ENCODE measurements around the gene TEX38.
"Not testable (repeated sequence)": the region's sequence is repeated elsewhere in the genome, so short reads cannot be mapped to it uniquely, and the experiment has no call there.

TEX38 gene

DNA sequence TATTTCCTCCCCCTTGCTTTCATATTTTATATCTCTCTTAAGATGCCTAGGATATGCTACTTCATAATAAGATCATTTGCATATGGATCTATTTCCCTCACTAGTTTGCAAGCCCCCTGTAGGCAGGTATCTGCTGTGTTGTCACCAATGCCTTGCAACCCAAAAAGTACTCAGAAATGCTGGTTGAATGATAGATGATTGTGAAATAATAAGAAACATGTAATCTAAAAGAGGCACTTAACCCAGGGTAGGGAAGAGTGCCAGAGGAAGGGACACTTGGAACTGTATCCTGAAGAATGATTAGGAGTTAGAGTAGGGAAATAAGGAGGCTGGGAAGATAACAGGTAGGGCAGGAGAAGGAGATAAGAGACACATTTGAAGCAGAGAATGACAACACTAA is 15.8 kb upstream of the TEX38 start:
- no peak for DNase-seq (ENCODE audit: low read depth in 2 of 2)

DNA sequence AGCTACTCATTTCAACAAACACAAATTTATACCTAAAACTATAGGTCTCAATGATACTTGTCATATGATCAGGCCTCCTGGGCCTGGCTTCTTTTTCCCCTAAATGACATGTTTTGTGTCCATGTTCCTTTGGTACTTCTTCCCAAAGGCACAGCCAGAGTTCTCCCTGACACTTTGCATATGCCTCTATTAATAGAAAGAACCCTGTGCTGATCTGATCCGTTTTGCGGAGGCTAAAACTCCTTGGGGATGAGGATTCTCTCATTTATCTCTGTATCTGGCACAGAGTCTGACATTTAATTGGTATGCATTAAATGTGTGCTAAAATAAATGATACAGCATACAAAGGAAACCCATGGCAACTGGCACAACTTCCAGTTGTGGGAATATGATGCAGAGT is 15.0 kb upstream of the TEX38 start:
- no peak for DNase-seq (ENCODE audit: low read depth in 2 of 2)

DNA sequence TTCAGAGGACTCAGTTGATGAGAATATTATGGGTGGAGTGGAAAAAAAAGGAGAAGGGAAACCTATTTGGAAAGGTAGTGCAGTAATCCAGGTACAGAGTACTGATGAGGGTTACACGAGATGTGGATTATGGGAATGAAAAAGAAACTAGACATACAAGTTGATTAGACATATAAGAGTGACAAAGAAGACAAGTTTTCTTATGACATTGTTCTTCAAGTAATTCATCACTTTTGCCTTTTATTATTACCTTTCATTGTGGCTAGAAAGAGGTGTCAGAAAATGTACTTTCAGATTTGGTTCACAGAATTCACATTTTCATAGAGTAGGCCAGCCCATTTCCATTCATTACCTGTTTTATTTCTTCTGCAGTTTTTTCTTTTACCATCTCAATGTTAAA is 13.9 kb upstream of the TEX38 start:
- DNase-seq (ENCODE audit: low read depth in 2 of 2), result no peak

DNA sequence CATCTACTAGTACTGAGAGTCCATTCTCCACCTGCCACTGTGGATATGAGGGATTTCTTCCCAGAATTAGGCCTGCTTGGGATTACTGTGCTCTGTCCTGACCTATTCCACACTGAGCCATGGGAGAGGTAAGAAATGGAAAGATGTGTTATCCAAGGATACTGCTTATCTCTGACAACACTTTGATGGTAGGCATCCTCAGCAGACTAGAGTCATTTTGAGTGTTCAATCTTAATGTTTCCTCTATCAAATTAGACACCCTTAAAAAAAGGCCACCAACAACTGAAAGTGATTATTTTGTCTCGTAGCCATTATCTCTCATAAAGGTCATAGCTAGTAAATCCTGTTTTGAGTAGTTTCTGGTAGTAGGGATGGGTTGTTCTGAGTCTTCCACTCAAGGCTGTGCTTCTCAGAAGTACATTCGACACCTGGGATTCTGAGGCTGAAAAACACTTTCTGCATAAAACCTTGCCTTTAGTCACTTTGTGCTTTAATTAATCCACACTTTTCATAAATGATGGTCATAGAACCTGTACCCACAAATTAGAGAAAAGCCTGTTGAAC is 12.3 kb upstream of the TEX38 start:
- DNase-seq (ENCODE audit: low read depth in 2 of 2), result no peak

DNA sequence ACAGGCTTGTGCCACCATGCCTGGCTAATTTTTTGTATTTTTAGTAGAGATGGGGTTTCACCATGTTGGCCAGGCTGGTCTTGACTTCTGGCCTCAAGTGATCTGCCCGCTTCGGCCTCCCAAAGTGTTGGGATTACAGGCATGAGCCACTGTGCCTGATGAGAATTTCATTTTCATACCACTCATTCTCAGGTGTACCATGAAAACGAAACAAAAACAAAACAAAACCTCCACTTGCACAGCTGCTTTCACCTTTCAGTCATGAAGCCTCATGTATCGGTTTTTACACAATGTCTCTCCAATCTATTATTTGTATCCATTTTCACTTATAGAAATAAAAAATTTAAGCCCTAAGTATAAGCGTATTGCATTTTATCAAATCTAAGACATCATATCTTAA is 11.5 kb upstream of the TEX38 start:
- not testable (repeated sequence) for DNase-seq (ENCODE audit: low read depth in 2 of 2)

DNA sequence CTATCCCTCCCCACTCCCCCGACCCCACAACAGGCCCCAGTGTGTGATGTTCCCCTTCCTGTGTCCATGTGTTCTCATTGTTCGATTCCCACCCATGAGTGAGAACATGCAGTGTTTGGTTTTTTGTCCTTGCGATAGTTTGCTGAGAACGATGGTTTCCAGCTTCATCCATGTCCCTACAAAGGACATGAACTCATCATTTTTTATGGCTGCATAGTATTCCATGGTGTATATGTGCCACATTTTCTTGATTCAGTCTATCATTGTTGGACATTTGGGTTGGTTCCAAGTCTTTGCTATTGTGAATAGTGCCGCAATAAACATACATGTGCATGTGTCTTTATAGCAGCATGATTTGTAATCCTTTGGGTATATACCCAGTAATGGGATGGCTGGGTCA is 8.7 kb upstream of the TEX38 start:
- DNase-seq (ENCODE audit: low read depth in 2 of 2), result not testable (repeated sequence)

DNA sequence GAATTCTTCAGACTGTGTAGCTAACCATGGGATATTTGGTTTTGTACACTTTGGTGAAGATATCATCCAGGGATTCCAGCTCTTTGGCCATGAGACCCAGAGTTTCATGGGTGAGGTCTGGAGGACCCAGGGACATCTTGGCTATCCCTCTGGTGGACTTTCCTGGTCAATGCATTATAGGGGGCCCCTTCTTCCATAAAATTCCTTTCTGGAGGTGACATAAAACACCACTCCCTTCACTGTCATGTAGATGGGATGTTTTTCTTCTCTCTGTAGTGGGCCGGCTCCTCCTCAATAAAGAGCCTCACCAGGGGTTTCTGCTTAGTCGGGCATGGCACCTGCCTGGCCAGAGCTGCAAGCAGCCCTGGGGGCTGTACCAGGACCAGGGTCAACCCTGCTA is 5.7 kb upstream of the TEX38 start:
- DNase-seq (ENCODE audit: low read depth in 2 of 2), result no peak

DNA sequence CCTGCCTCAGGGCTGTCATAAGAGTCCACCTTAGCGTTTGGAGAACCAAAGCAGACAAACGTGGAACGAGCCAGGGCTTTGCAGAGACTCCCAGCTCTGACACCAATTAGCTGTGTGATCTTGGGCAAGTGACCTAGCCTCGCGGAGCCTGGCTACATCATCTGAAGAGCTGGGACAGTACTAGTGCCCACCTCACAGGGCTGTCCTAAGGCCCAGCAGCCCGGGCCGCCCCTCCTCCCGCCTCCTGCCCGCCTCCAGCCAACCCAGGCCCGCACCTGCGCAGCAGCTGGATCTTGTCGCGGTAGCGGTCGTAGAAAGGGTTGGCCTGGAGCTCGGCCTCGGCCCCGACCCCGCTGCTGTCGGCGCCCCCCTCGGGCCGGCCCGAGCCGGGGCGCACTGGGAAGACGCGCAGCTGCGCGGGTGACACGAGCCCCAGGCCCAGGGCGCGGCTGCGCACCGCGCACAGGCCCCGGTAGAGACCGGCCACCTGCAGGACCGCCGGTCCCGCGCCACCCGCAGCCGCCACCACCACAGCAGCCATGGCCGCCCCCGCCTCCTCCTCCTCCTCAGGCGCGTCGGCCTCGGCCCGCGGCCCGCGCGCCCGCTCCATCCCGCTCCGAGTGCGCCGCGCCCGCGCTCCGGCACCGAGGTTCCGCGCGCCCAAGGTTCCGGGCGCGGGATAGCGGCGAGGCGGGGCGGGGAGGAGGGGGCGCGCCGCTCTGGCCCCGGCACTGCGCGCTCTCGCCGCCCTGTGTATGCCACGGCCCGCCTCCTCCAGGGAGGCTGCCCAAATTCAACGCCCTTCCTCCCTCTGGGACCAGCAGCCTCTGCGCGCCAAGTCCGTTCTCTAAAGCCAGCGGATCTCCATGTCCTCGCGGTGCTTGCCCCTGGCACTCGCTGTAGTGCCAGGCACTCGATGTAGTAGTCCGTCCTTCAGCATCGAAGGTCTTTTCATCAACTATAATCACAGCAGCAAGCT is 3.6 kb upstream of the TEX38 start, which contains the start of gene ATPAF1:
Gene ATPAF1, minus strand, starts transcription at position 583 of the 979 bp plus-strand sequence. Its CDS starts 42 bp downstream, at position 541.
- DNase-seq (ENCODE audit: low read depth in 2 of 2), result peak; percentile 13 to 25

DNA sequence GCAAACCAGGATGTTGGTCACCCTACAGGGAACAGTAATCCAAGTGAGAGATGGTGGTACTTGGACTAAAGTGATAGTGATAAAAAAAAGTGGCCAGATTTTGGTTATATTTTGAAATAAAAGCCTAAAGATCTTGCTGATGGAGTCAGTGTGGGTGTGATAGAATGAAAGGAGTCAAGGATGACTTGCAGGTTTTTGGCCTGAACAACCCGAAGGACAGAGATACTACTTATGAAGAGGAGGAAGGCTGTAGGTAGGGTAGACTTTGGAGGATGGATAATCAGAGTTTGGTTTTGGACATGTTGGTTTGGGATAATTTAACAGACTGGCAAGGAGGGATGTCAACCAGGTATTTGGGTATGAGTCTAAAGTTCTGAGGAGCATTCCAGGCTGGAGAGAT is 1.5 kb upstream of the TEX38 start:
- DNase-seq (ENCODE audit: low read depth in 2 of 2), result no peak

DNA sequence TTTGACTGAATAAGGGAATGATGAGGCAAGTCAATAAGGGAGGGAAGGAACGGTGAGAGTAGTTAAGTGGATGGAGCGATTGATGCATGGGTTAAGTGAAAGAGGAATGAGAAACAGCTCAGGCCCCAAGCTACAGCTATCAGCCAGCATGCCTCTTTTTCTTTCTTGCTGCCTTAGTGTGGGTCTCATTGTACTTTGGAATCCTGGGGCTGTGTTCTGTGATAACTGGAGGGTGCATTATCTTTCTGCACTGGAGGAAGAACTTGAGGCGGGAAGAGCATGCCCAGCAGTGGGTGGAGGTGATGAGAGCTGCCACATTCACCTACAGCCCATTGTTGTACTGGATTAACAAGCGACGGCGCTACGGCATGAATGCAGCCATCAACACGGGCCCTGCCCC is 1.0 kb downstream of the TEX38 start:
- DNase-seq (ENCODE audit: low read depth in 2 of 2), result no peak

DNA sequence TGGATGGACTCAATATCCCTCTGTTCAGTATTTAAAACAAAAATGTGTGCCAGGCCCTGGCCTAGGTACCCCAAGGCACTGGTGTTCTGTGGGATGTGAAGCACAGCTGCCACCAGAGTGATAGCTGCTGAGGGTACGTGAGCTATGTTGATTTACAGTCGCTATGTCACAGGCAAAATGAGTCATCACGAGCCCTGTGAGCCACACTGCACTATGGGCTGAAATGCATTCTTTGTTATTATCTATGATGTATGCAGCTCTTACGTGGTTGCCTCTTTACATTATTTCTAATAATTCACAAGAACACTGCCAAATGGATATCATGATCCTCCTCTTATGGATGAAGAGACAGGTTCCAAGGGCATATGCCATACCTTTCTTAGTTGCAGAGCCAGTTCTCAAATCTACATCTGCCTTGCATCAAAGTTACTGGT is 2.1 kb downstream of the TEX38 start:
- DNase-seq (ENCODE audit: low read depth in 2 of 2), result no peak

DNA sequence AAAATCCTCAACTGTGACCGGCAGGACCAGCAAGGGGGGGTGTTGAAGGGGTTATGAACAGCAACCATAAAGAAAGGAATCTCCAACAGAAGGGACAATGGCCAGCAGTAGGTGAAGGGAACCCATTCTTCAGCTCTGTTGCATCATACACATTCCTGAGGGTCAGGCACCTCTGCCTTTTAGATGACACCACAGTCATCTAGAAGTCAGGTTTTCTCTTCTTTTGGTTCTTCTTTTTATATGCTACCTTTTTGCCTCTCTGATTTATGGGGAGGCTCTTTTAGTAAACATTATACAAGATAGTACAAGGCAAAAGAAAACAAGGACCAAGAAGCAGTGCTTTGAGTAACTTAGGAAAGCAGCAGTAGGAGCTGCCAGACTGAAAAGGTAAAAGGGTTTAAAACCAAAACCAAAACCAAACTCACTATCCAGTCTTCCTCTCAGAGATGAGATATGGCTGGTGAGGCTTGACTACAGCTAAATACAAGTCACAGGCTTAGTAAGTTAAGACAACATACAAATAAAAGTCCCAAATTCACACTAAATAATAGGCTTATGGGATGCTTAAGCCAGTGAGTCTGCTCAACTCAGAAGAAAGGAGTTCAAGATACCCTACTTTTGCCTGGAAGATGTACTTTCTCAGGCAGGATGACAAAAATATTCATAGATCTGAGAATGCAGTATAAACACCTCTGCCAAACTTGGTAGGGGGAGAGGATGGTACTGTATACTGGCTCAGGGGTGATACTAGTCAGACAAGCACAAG is 4.1 kb downstream of the TEX38 start:
- no peak for DNase-seq (ENCODE audit: low read depth in 2 of 2)

DNA sequence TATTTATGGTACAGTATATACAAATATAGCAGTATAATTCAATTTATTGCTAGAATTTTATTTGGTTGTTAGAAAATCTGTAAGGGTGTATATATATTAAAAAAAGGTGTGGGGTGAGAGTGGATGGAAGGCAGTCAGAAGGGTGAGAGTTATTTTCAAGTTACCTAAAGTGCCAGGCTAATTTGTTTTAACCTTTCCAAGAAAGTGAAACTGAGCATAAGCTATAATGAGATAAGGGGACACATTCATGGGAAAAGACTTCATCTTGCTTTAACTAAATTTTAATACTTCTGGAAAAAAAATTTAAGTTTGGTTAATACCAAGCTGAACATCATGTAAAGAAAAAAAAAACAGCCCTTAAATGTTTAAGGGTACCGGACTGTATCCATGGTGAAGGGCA is 4.9 kb downstream of the TEX38 start:
- no peak for DNase-seq (ENCODE audit: low read depth in 2 of 2)

DNA sequence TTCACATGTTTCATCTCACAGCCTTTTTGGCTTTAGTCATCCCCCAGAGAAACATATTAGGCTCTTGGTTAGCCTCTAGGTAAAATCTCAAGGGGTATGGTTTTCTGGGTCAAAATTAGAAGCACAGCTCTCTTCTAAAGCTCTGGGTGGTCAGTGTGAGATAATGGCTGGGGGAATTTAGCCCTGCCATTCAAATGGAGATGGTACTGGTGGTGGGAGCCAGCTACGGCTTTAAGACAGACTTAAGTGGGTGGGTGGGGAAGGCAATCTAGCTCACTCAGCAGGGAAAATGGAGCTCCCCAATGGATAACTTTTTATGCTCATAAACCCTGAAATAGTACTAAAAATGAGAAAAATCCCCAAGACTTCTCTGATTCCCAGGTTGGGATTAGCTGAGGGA is 5.7 kb downstream of the TEX38 start:
- DNase-seq (ENCODE audit: low read depth in 2 of 2), result no peak

DNA sequence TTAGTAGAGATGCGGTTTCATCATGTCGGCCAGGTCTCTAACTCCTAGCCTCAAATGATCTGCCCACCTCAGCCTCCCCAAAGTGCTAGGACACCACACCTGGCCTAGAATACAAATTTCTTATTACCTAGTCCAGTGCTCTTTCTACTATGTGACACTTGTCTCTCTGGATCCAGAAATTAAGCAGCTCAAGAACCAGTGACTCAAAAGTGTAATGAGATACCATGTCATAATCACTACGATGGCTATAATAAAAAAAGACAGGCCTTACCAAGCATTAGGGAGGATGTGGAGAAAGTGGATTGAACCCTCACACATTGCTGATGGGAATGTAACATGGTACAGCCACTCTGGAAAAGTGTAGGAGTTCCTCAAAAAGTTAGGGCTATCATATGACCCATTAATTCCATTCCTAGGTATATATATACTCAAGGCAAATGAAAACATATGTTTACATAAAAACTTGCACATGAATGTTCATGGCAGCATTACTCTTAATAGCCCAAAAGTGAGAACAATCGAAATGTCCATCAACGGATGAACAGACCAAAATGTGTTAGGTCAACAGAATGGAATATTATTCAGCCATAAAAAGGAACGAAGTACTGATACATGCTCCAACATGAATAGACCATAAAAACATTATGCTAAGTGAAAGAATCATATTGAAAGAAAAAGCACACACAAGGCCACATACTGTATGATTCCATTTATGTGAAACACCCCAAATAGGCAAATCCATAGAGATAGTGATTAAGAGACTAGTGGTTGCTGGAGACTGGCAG is 8.3 kb downstream of the TEX38 start:
- DNase-seq (ENCODE audit: low read depth in 2 of 2), result no peak

DNA sequence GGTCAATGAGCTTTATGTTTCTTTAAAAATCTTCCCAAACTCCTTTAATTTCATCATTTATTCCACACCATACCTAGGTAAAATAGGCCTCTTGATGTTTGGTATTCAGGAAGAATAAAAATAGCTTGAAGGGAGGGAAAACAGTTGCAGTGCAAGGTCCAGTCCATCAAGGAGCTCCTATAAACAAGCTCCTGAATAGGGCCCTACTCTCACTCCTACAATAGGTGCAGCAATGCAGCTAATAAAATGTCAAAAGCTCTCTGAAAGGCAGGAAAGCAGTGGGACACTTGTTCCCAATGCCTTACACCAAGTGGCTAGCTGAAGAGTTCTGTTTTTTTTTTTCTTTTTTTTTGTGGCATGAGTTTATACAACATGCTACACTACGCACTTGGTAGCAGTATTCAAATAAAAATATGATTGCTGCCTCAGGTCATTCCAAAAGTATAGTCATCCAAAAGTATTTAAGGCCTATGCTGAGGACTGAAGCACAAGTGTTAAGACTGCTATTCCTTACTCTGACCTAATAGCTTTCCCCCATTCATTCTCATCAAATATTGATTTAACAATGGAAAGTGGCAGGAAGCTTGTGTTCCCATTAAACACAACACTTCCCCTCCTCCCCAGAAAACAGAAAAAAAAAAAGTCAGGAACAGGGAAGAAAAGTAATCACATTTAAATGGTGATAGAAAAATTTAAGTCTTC is 9.8 kb downstream of the TEX38 start:
- no peak for DNase-seq (ENCODE audit: low read depth in 2 of 2)

DNA sequence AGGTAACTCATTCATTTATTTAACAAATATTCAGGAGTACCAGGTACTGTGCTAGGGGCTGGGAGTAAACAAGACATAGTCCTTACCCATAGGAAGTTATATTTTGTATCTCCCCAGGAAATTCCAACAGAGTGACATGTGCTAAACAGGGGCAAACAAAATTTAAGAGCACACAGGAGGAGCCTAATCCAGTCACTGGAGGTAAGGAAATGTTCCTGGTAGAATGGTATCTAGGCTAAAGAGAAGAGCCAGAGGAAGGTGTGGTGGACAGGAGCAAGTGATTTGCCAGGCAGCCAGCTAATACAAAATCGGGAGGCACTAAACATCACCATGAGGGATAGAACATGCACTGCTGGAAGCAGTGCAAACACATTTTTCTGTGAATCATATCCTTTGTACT is 10.4 kb downstream of the TEX38 start:
- no peak for DNase-seq (ENCODE audit: low read depth in 2 of 2)

DNA sequence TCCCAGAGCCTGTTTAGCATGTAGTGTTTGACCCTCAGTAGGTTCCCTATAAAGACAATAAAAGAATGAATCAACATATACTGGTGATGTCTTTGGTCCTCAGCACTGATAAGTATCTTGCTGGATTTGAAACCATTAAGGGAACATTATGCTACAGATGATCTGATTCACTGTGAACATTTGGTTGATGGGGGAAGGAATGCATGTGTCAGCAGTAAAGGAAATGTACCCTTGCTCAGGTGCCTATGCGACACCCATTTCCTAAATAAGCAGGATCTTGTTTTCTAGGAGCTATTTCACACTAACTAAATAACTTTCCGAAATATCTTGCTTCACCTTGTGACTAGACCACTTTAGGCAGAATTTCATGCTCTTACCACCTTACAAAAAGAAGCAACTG is 13.0 kb downstream of the TEX38 start:
- DNase-seq (ENCODE audit: low read depth in 2 of 2), result no peak

DNA sequence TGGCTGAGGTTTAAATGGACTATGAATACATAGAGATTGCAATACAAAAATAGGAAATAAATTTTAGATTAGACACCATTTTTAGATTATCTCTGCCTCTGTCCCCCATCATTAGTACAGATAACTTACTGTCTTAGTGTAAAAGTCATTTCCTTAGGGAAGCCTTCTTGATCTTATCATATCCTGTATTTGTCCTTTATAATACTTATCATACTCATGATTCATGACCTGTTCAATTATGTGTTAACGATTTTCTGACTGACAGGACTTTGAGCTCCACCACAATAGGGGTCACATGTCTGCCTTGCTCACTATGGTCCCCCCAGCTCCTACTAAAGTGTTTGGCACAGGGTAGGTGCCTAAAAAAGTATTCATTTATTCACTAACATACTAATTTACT is 14.6 kb downstream of the TEX38 start:
- no peak for DNase-seq (ENCODE audit: low read depth in 2 of 2)

DNA sequence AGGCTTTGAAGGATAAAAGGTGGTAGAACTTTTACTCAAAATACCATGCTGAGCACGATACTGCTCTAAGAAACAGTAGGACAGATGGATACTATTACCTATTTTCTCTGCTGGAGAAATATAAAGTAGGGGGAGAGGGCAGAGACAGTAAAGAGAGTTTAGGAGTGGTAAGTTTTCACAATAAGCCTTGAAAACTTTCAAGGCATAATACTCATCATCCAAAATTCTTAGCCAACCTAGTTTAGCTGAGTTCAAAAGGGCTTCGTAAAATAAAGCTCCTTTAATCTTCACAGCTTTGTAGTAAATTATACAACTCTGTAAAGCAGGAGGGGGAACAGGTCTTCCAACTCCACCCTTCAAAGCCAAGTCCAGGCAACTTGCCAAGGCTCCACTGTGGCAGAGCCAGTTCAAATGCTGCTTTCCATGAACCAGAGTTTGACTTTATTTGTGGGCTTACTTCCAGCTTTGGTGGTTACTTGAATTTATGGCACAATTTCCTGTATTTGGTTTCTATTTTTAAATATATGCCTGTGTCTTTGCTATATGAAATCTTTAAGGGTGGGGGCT is 15.5 kb downstream of the TEX38 start:
- no peak for DNase-seq (ENCODE audit: low read depth in 2 of 2)
